K562 (cell line): Measurements from ENCODE around the gene NDUFS8. TPM values are rescaled to one million over a fixed set of nuclear protein-coding genes. Genes with fewer than 3 reads are reported as not detected.

Experiments used
- HMG20A ChIP-seq: fragments of 450-650 bp; formaldehyde crosslinking; conservative IDR thresholded peaks from 2 replicates; pipeline ENCODE4 v1.4.0; 2020; ENCODE audit warnings: mild to moderate bottlenecking, mixed read lengths
- ILF3 ChIP-seq: fragments of 450-650 bp; IDR thresholded peaks from 2 replicates; pipeline ENCODE4 v1.6.1; 2018; ENCODE audit warnings: antibody characterized with exemption, mild to moderate bottlenecking, moderate library complexity, borderline replicate concordance
- MCM7 ChIP-seq, 2 experiments: fragments of 450-650 bp; IDR thresholded peaks; 2 replicates each; pipeline ENCODE4 v1.6.1; 2016 to 2018
- PRPF4 ChIP-seq: fragments of 200-400 bp; formaldehyde crosslinking; IDR thresholded peaks from one replicate; pipeline ENCODE4 v1.6.1; 2017; ENCODE audit warnings: low read length, low read depth, mild to moderate bottlenecking; ENCODE audit not compliant: insufficient read depth, poor library complexity, severe bottlenecking
- PYGO2 ChIP-seq: fragments of 450-650 bp; IDR thresholded peaks from 2 replicates; pipeline ENCODE4 v1.6.1; 2016; ENCODE audit warnings: mild to moderate bottlenecking, missing genetic modification characterization, moderate library complexity, missing compliant biosample characterization
- SRSF1 ChIP-seq: fragments of 200-400 bp; formaldehyde crosslinking; IDR thresholded peaks from 2 replicates; pipeline ENCODE4 v1.6.1; 2017; ENCODE audit warnings: mild to moderate bottlenecking, low read depth, low read length, moderate library complexity
- SRSF3 ChIP-seq: fragments of 200-400 bp; formaldehyde crosslinking; IDR thresholded peaks from 2 replicates; pipeline ENCODE4 v1.6.1; 2016; ENCODE audit warnings: mild to moderate bottlenecking, low read length, moderate library complexity; ENCODE audit not compliant: insufficient read depth
- WHSC1 ChIP-seq: IDR thresholded peaks from one replicate; pipeline ENCODE4 v1.6.1; 2012; ENCODE audit warnings: low read length, control low read depth, inconsistent platforms
- ZBTB7A ChIP-seq: IDR thresholded peaks from 2 replicates; pipeline ENCODE4 v1.6.1; 2011; ENCODE audit warnings: low read depth, mild to moderate bottlenecking, low read length, moderate library complexity, borderline replicate concordance; ENCODE audit not compliant: control insufficient read depth
- ZFP1 ChIP-seq: fragments of 450-650 bp; formaldehyde crosslinking; IDR thresholded peaks from 2 replicates; pipeline ENCODE4 v1.4.0; 2020; ENCODE audit warnings: mild to moderate bottlenecking, mixed read lengths
- ZNF124 ChIP-seq: sonication (generic); formaldehyde crosslinking; IDR thresholded peaks from 2 replicates; pipeline ENCODE4 v1.8.1; 2022; ENCODE audit warnings: missing genetic modification reagents
- ZNF24 ChIP-seq: fragments of 450-650 bp; IDR thresholded peaks from 2 replicates; pipeline ENCODE4 v1.6.1; 2016
- ZNF253 ChIP-seq: fragments of 250-450 bp; sonication (Bioruptor Pico); conservative IDR thresholded peaks from 2 replicates; pipeline ENCODE4 v1.6.1; 2021; ENCODE audit warnings: mild to moderate bottlenecking
- ZZZ3 ChIP-seq: fragments of 450-650 bp; IDR thresholded peaks from 2 replicates; pipeline ENCODE4 v1.6.1; 2016; ENCODE audit warnings: antibody characterized with exemption, mild to moderate bottlenecking, moderate library complexity
- polyA plus RNA-seq, 8 experiments: library from polyadenylated mRNA; depleted of rRNA in 4 of 8; stranded (reverse) in 5 of 8; unstranded in 3 of 8; fragments of >200 nt; fragmentation: Nextera tagmentation in 2 of 8; fragmentation: Illumina TruSeq in 1 of 8; extraction: Ambion mirVana in 2 of 8; extraction: Trizol in 1 of 8; gene quantifications; 2 replicates each; pipeline versions ENCODE4 v1.2.1 to v1.2.3, GENCODE V29; 2011 to 2014; ENCODE audit warnings: inconsistent platforms in 1 of 8, missing spikeins in 1 of 8
- total RNA-seq, 7 experiments: library from RNA; depleted of rRNA in 6 of 7; stranded (reverse); fragments of >200 nt in 6 of 7; fragmentation: Illumina TruSeq in 2 of 7; extraction: Trizol in 2 of 7; gene quantifications; 2 replicates each; pipeline versions ENCODE4 v1.2.1 to v1.2.3, GENCODE V29; 2011 to 2021; ENCODE audit warnings: low replicate concordance in 1 of 7
- TF ChIP-seq, protein P1 (sequence below), 2 experiments: fragments of 450-650 bp; IDR thresholded peaks; 2 replicates each; pipeline ENCODE4 v1.6.1; 2018; ENCODE audit warnings: mild to moderate bottlenecking in 2 of 2, low read depth in 1 of 2; ENCODE audit not compliant: partially characterized antibody in 2 of 2
- TF ChIP-seq, protein P2 (sequence below): sonication (generic); formaldehyde crosslinking; IDR thresholded peaks from 2 replicates; pipeline ENCODE4 v1.8.0; 2023; ENCODE audit warnings: mild to moderate bottlenecking, missing genetic modification reagents
- TF ChIP-seq, protein P3 (sequence below): fragments of 250-450 bp; sonication (Bioruptor Pico); IDR thresholded peaks from 2 replicates; pipeline ENCODE4 v1.4.0; 2020; ENCODE audit warnings: mild to moderate bottlenecking
- TF ChIP-seq, protein P4 (sequence below): IDR thresholded peaks from 2 replicates; pipeline ENCODE4 v1.6.1; 2011; ENCODE audit not compliant: insufficient read length; ENCODE audit errors: extremely low read depth

The NDUFS8 gene
- total and polyA plus RNA-seq, 9 of the 15 experiments (the other 6 are each of a cell fraction or from before 2014, with no cell fraction given), result 36.5 to 351 (median 101) TPM

DNA sequence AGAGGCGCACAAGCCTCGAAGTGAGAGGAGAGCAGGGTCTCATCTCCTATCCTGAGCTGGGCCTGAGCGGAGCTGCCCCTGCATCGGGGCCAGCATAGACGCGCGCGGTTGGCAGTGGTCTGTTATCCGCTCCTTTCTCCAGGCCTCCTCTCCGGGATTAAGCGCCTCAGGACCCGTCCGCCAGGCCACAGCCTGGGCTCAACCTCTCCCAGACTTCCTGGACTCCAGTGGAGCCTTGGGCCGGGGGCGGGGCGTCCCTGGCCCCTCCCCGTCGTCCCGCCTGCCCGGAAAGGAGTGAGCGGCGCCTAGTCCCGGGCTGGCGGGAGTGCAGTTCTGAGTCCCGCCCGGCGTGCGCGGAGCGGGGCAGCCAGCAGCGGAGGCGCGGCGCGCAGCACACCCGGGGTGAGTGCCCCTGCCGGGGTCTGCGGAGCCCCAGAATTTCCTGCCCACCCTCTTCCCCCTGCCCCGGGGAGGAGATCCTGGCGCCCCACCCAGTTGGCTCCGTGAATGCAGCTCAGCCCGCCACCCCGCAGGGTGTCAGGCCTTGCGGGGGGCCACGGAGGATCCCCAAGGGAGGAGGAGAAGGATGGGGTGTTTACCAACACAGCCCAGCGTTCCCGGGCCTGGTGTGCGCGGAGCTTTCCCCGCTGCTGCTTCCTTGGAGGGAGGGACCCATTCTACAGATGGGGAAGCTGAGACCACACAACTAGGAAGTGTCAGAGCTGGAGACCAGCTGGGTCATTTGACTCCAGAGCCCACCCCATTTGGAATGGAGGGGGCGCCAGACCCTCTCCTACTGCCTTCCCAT is 8.4 kb downstream of the NDUFS8 start, which contains the start of gene TCIRG1 (continued):
- TF ChIP-seq, protein P1, sequence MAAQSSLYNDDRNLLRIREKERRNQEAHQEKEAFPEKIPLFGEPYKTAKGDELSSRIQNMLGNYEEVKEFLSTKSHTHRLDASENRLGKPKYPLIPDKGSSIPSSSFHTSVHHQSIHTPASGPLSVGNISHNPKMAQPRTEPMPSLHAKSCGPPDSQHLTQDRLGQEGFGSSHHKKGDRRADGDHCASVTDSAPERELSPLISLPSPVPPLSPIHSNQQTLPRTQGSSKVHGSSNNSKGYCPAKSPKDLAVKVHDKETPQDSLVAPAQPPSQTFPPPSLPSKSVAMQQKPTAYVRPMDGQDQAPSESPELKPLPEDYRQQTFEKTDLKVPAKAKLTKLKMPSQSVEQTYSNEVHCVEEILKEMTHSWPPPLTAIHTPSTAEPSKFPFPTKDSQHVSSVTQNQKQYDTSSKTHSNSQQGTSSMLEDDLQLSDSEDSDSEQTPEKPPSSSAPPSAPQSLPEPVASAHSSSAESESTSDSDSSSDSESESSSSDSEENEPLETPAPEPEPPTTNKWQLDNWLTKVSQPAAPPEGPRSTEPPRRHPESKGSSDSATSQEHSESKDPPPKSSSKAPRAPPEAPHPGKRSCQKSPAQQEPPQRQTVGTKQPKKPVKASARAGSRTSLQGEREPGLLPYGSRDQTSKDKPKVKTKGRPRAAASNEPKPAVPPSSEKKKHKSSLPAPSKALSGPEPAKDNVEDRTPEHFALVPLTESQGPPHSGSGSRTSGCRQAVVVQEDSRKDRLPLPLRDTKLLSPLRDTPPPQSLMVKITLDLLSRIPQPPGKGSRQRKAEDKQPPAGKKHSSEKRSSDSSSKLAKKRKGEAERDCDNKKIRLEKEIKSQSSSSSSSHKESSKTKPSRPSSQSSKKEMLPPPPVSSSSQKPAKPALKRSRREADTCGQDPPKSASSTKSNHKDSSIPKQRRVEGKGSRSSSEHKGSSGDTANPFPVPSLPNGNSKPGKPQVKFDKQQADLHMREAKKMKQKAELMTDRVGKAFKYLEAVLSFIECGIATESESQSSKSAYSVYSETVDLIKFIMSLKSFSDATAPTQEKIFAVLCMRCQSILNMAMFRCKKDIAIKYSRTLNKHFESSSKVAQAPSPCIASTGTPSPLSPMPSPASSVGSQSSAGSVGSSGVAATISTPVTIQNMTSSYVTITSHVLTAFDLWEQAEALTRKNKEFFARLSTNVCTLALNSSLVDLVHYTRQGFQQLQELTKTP (IDR thresholded peaks at IDR 0.05; ENCODE audit: low read depth in 1 of 2, partially characterized antibody in 2 of 2), result no peak
- TF ChIP-seq, protein P2, sequence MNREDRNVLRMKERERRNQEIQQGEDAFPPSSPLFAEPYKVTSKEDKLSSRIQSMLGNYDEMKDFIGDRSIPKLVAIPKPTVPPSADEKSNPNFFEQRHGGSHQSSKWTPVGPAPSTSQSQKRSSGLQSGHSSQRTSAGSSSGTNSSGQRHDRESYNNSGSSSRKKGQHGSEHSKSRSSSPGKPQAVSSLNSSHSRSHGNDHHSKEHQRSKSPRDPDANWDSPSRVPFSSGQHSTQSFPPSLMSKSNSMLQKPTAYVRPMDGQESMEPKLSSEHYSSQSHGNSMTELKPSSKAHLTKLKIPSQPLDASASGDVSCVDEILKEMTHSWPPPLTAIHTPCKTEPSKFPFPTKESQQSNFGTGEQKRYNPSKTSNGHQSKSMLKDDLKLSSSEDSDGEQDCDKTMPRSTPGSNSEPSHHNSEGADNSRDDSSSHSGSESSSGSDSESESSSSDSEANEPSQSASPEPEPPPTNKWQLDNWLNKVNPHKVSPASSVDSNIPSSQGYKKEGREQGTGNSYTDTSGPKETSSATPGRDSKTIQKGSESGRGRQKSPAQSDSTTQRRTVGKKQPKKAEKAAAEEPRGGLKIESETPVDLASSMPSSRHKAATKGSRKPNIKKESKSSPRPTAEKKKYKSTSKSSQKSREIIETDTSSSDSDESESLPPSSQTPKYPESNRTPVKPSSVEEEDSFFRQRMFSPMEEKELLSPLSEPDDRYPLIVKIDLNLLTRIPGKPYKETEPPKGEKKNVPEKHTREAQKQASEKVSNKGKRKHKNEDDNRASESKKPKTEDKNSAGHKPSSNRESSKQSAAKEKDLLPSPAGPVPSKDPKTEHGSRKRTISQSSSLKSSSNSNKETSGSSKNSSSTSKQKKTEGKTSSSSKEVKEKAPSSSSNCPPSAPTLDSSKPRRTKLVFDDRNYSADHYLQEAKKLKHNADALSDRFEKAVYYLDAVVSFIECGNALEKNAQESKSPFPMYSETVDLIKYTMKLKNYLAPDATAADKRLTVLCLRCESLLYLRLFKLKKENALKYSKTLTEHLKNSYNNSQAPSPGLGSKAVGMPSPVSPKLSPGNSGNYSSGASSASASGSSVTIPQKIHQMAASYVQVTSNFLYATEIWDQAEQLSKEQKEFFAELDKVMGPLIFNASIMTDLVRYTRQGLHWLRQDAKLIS, result 0 out of 2 replicates have a peak, but pooled peaks have one; percentile 22
- TF ChIP-seq ZBTB7A, result no peak; the same call in 1 of the 2 replicates
- TF ChIP-seq, protein P3, sequence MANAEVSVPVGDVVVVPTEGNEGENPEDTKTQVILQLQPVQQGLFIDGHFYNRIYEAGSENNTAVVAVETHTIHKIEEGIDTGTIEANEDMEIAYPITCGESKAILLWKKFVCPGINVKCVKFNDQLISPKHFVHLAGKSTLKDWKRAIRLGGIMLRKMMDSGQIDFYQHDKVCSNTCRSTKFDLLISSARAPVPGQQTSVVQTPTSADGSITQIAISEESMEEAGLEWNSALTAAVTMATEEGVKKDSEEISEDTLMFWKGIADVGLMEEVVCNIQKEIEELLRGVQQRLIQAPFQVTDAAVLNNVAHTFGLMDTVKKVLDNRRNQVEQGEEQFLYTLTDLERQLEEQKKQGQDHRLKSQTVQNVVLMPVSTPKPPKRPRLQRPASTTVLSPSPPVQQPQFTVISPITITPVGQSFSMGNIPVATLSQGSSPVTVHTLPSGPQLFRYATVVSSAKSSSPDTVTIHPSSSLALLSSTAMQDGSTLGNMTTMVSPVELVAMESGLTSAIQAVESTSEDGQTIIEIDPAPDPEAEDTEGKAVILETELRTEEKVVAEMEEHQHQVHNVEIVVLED (CRISPR knock-in tag), result no peak
- TF ChIP-seq HMG20A (CRISPR knock-in tag), result no peak
- no peak for TF ChIP-seq SRSF1
- TF ChIP-seq PYGO2 (tag), result no peak
- TF ChIP-seq MCM7 (IDR thresholded peaks at IDR 0.05), result no peak
- TF ChIP-seq ZZZ3, result no peak
- TF ChIP-seq ZFP1 (CRISPR knock-in tag), result no peak
- no peak for TF ChIP-seq ZNF253
- no peak for TF ChIP-seq ILF3
- TF ChIP-seq WHSC1, result no peak
- TF ChIP-seq ZNF124 (CRISPR knock-in tag), result no peak
- no peak for TF ChIP-seq SRSF3
- TF ChIP-seq, protein P4, sequence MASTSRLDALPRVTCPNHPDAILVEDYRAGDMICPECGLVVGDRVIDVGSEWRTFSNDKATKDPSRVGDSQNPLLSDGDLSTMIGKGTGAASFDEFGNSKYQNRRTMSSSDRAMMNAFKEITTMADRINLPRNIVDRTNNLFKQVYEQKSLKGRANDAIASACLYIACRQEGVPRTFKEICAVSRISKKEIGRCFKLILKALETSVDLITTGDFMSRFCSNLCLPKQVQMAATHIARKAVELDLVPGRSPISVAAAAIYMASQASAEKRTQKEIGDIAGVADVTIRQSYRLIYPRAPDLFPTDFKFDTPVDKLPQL, result no peak
- TF ChIP-seq PRPF4, result no peak
- TF ChIP-seq ZNF24, result no peak
